Pancreas (tissue), 10 donors: ENCODE data around the gene PTPRM. TPM values are rescaled to one million over a fixed set of nuclear protein-coding genes. Genes with fewer than 3 reads are reported as not detected.

Experiments used
- ATAC-seq, 4 donors: fragments of 200-7000 bp; cut with Tn5 transposase; one replicate each; pipeline versions ENCODE4 v1.8.0 to v1.9.1; 2020; ENCODE audit warnings: mild to moderate bottlenecking in 4 of 4, moderate library complexity in 4 of 4
- DNase-seq, 6 donors: peaks; one replicate each; pipeline ENCODE4 v3.0.0-alpha.2; 2020
- FAIRE-seq: peaks from 2 replicates; lab custom pipeline; 2012; peaks lifted over from hg19 to GRCh38; lab: Jason Lieb, UNC
- H3K27ac ChIP-seq, 4 donors: fragments of 200-600 bp; sonication (generic); 1 replicate in 3 of 4; 2 replicates in 1 of 4; pipeline versions ENCODE4 v1.5.0 to v1.8.0; 2020
- H3K27me3 ChIP-seq, 4 donors: fragments of 200-600 bp; one replicate each; pipeline ENCODE4 v1.8.0; 2021
- H3K36me3 ChIP-seq, 3 donors: fragments of 200-600 bp; sonication (generic) in 1 of 3; one replicate each; pipeline versions ENCODE4 v1.5.0 to v1.8.0; 2020 to 2021
- H3K4me1 ChIP-seq, 3 donors: fragments of 200-600 bp; one replicate each; pipeline ENCODE4 v1.8.0; 2021
- H3K4me3 ChIP-seq, 4 donors: fragments of 200-600 bp; sonication (generic) in 2 of 4; one replicate each; pipeline versions ENCODE4 v1.5.0 to v1.8.0; 2020 to 2021
- H3K9me3 ChIP-seq, 4 donors: fragments of 200-600 bp; one replicate each; pipeline ENCODE4 v1.8.0; 2021
- CTCF ChIP-seq, 4 donors: fragments of 200-600 bp; sonication (generic) in 3 of 4; IDR thresholded peaks; one replicate each; pipeline versions ENCODE4 v1.5.0 to v1.8.0; 2021; ENCODE audit warnings: antibody characterized with exemption in 4 of 4
- WGBS, 2 donors: extraction: QIAGEN DNeasy Blood & Tissue Kit; methylation state at CpG; one replicate each; pipeline ENCODE4 v1.1.7; 2013; 5-methylcytosine and 5-hydroxymethylcytosine counted together
- intact Hi-C, 3 donors: fragments of 100-400 bp; cut with DNase I; formaldehyde crosslinking; loops; one replicate each; pipeline versions ENCODE4 v1.11.1 to v1.14.2; 2022
- polyA plus RNA-seq, 2 donors: library from polyadenylated mRNA; stranded (reverse); fragments of 200-250 nt; gene quantifications; one replicate each; pipeline ENCODE4 v1.2.3, GENCODE V29; 2013
- total RNA-seq, 6 donors: library from RNA; stranded (reverse); fragmentation: NEBNext Ultra II Directional in 4 of 6; extraction: Animal tissue kit (Norgen Biotek cat#: 25700) in 4 of 6; gene quantifications; one replicate each; pipeline versions ENCODE4 v1.2.1 to v1.2.4, GENCODE V29; 2021 to 2023
- donor health status: healthy with polysubstance abuse.
- donor health status: DM: no; HTN: no; CAD: no; lungs with moderate emphysema.
- donor health status: DM: no; HTN: no; CAD: no.
- donor health status: control.
- donor health status: control.
- donor health status: Bipolar disorder and iron deficiency.
- donor health status: DM: yes; HTN: yes; CAD: no.
- donor health status: DM: no; HTN: no; CAD: no.
- donor health status: DM: no; HTN: no; CAD: no.
- donor health status: DM: yes; HTN: yes; CAD: no.

The PTPRM gene
- total and polyA plus RNA-seq, 8 donors = 14.5 to 50.7 (median 19.7) TPM

- H3K36me3 ChIP-seq = no peaks in the 10 kb centered on the region
- WGBS, 2 donors = 92 to 95% methylated on average over 5 of the region's 5 CpGs
- no peaks in the 10 kb centered on the region for H3K4me1 ChIP-seq
- FAIRE-seq (no peak), DNase-seq (no peak), ATAC-seq (no peak)
- intact Hi-C loops = no loop called here
- H3K27ac ChIP-seq = no peak overlapping the region
- H3K27me3 ChIP-seq = no peaks in the 10 kb centered on the region
- TF ChIP-seq CTCF (IDR thresholded peaks at IDR 0.05) = no peak
- H3K4me3 ChIP-seq = no peak overlapping the region
- H3K9me3 ChIP-seq = no peaks in the 10 kb centered on the region
Observed at GRCh38 chr18:8257851-8258434, 690.8 kb downstream of the PTPRM start.

- Histone ChIP-seq H3K4me3 (no peak overlapping the region), H3K9me3 (no peaks in the 10 kb centered on the region), H3K27me3 (no peaks in the 10 kb centered on the region), H3K4me1 (no peaks in the 10 kb centered on the region), H3K36me3 (no peaks in the 10 kb centered on the region), H3K27ac (no peak overlapping the region)
- no peak for DNase-seq
- 98 to 100% methylated on average over 1 of the region's 1 CpG for WGBS, 2 donors
- ATAC-seq = no peak
- no peak for TF ChIP-seq CTCF (IDR thresholded peaks at IDR 0.05)
- intact Hi-C loops = no loop called here
- FAIRE-seq = no peak
Observed at GRCh38 chr18:8260319-8260718, 693.2 kb downstream of the PTPRM start.

GRCh38 chr18:8260827-8261226 lies 693.7 kb downstream of the PTPRM start:
- FAIRE-seq (no peak), ATAC-seq (no peak), DNase-seq (no peak)
- no peak for TF ChIP-seq CTCF (IDR thresholded peaks at IDR 0.05)
- no peaks in the 10 kb centered on the region for H3K36me3 ChIP-seq
- H3K4me3 ChIP-seq = no peak overlapping the region
- H3K9me3 ChIP-seq = no peaks in the 10 kb centered on the region
- H3K27ac ChIP-seq = no peak overlapping the region
- intact Hi-C loops = no loop called here
- H3K4me1 ChIP-seq = no peaks in the 10 kb centered on the region
- WGBS, 2 donors = 81 to 93% methylated on average over 9 of the region's 9 CpGs
- no peaks in the 10 kb centered on the region for H3K27me3 ChIP-seq

GRCh38 chr18:8261651-8262091 lies 694.6 kb downstream of the PTPRM start:
- FAIRE-seq = no peak
- intact Hi-C loops = no loop called here
- Histone ChIP-seq H3K36me3 (no peaks in the 10 kb centered on the region), H3K4me3 (no peak overlapping the region), H3K27ac (no peak overlapping the region), H3K27me3 (no peaks in the 10 kb centered on the region), H3K4me1 (no peaks in the 10 kb centered on the region), H3K9me3 (no peaks in the 10 kb centered on the region)
- WGBS, 2 donors = 95 to 96% methylated on average over 7 of the region's 7 CpGs
- ATAC-seq = no peak
- no peak for TF ChIP-seq CTCF (IDR thresholded peaks at IDR 0.05)
- no peak for DNase-seq

- Histone ChIP-seq H3K9me3 (no peaks in the 10 kb centered on the region), H3K4me3 (no peak overlapping the region), H3K36me3 (no peaks in the 10 kb centered on the region), H3K27me3 (no peaks in the 10 kb centered on the region), H3K4me1 (no peaks in the 10 kb centered on the region), H3K27ac (no peak overlapping the region)
- DNase-seq (no peak), ATAC-seq (no peak), FAIRE-seq (no peak)
- intact Hi-C loops = no loop called here
- WGBS, 2 donors = 85 to 86% methylated on average over 6 of the region's 6 CpGs
- TF ChIP-seq CTCF (IDR thresholded peaks at IDR 0.05) = no peak
Observed at GRCh38 chr18:8262221-8262620, 695.1 kb downstream of the PTPRM start.
